WERI-Rb-1 (cell line): ENCODE data around the gene PANK2.

ENCODE experiments used
- DNase-seq: peaks from one replicate; pipeline ENCODE4 v3.0.0-alpha.2; 2020
- H3K27ac ChIP-seq: fragments of 250-450 bp; sonication (Bioruptor Pico); 2 replicates; pipeline ENCODE4 v1.5.1; 2020; ENCODE audit warnings: mild to moderate bottlenecking, moderate library complexity
- H3K27me3 ChIP-seq: fragments of 250-450 bp; sonication (Bioruptor Pico); 2 replicates; pipeline ENCODE4 v1.5.1; 2021; ENCODE audit warnings: mild to moderate bottlenecking, low read depth, moderate library complexity; ENCODE audit not compliant: insufficient read depth, severe bottlenecking
- H3K36me3 ChIP-seq: fragments of 250-450 bp; sonication (Bioruptor Pico); 2 replicates; pipeline ENCODE4 v1.5.1; 2020; ENCODE audit warnings: mild to moderate bottlenecking, moderate library complexity
- H3K4me3 ChIP-seq: 2 replicates; pipeline ENCODE4 v1.5.1; 2011; ENCODE audit warnings: low read depth, mild to moderate bottlenecking, control low read depth, low read length
- H3K9me3 ChIP-seq: fragments of 250-450 bp; sonication (Bioruptor Pico); 2 replicates; pipeline ENCODE4 v1.5.1; 2021; ENCODE audit warnings: mild to moderate bottlenecking, moderate library complexity; ENCODE audit not compliant: severe bottlenecking
- CTCF ChIP-seq: IDR thresholded peaks from 2 replicates; pipeline ENCODE4 v1.5.1; 2011; ENCODE audit warnings: low read depth, mild to moderate bottlenecking, control low read depth, inconsistent platforms, low read length

PANK2 gene

GRCh38 chr20:3923818-3924217, 34.6 kb downstream of the PANK2 start:
- H3K36me3 ChIP-seq, result peaks cover 70% of the 10 kb centered on the region
- no peaks in the 10 kb centered on the region for H3K9me3 ChIP-seq
- H3K27me3 ChIP-seq, result no peaks in the 10 kb centered on the region
- H3K4me3 ChIP-seq, result no peak overlapping the region
- no peak overlapping the region for H3K27ac ChIP-seq
- TF ChIP-seq CTCF, result no peak
- no peak for DNase-seq

- Histone ChIP-seq H3K27ac (no peak overlapping the region), H3K9me3 (no peaks in the 10 kb centered on the region), H3K27me3 (no peaks in the 10 kb centered on the region), H3K4me3 (no peak overlapping the region), H3K36me3 (peaks cover 63% of the 10 kb centered on the region)
- TF ChIP-seq CTCF, result no peak
- no peak for DNase-seq
Measured at GRCh38 chr20:3924304-3925112, 35.3 kb downstream of the PANK2 start.

GRCh38 chr20:3925113-3925695, 36.0 kb downstream of the PANK2 start:
- Histone ChIP-seq H3K27ac (no peak overlapping the region), H3K4me3 (no peak overlapping the region), H3K27me3 (no peaks in the 10 kb centered on the region), H3K9me3 (no peaks in the 10 kb centered on the region), H3K36me3 (peaks cover 57% of the 10 kb centered on the region)
- DNase-seq, result no peak
- TF ChIP-seq CTCF, result no peak

- H3K36me3 ChIP-seq, result peaks cover 51% of the 10 kb centered on the region
- no peak overlapping the region for H3K4me3 ChIP-seq
- TF ChIP-seq CTCF, result no peak
- no peak for DNase-seq
- H3K27me3 ChIP-seq, result no peaks in the 10 kb centered on the region
- H3K27ac ChIP-seq, result no peak overlapping the region; the same call in 1 of the 2 replicates
- H3K9me3 ChIP-seq, result no peaks in the 10 kb centered on the region
Measured at GRCh38 chr20:3925899-3926638, 36.9 kb downstream of the PANK2 start.

- DNase-seq, result peak; percentile 57
- peaks cover 36% of the 10 kb centered on the region for H3K36me3 ChIP-seq
- H3K27ac ChIP-seq, result peak overlapping the region; percentile 39
- no peak overlapping the region for H3K4me3 ChIP-seq
- no peak for TF ChIP-seq CTCF
- no peaks in the 10 kb centered on the region for H3K9me3 ChIP-seq
- no peaks in the 10 kb centered on the region for H3K27me3 ChIP-seq
Measured at GRCh38 chr20:3927486-3928291, 38.5 kb downstream of the PANK2 start.
